Measurements from ENCODE around the gene GCNT2. TPM values are rescaled to one million over a fixed set of nuclear protein-coding genes. Genes with fewer than 3 reads are reported as not detected.

Gene GCNT2
- total and polyA plus RNA-seq, 2 of the 8 experiments (the other 6 are each of a cell fraction or from before 2014, with no cell fraction given), result 19.3 to 52.5 TPM

- TF ChIP-seq CHD7 (IDR thresholded peaks at IDR 0.05; ENCODE audit: insufficient replicate concordance, low read length) (no peak), SP2 (IDR thresholded peaks at IDR 0.05; ENCODE audit: low read length) (no peak), TAF1 (IDR thresholded peaks at IDR 0.05; ENCODE audit: low read depth, low read length) (no peak), CEBPB (IDR thresholded peaks at IDR 0.05; ENCODE audit: low read depth, low read length) (no peak), SP4 (IDR thresholded peaks at IDR 0.05; ENCODE audit: low read length) (no peak)
Observed at GRCh38 chr6:10540073-10540746, 19.1 kb downstream of the GCNT2 start (continued).
